HG03571 (cell line): ENCODE results near the gene GYG1.

ENCODE experiments used
- ATAC-seq: cut with Tn5 transposase; IDR thresholded peaks from one replicate; pipeline ENCODE4 v1.9.1; 2021; ENCODE audit not compliant: unreplicated experiment

GYG1 gene

GRCh38 chr3:149016669-149017541 lies 25.6 kb downstream of the GYG1 start:
- no peak for ATAC-seq

- no peak for ATAC-seq
Measured at GRCh38 chr3:149018247-149018646, 26.9 kb downstream of the GYG1 start.

GRCh38 chr3:149019580-149019979 lies 28.2 kb downstream of the GYG1 start:
- no peak for ATAC-seq

GRCh38 chr3:149020196-149020838 lies 29.0 kb downstream of the GYG1 start:
- ATAC-seq = no peak

GRCh38 chr3:149020839-149021252 lies 29.5 kb downstream of the GYG1 start:
- ATAC-seq = no peak

GRCh38 chr3:149021830-149022229 lies 30.5 kb downstream of the GYG1 start:
- ATAC-seq = no peak

GRCh38 chr3:149023951-149024350 lies 32.6 kb downstream of the GYG1 start:
- no peak for ATAC-seq

GRCh38 chr3:149026718-149027117 lies 35.4 kb downstream of the GYG1 start:
- no peak for ATAC-seq

- ATAC-seq = no peak
Measured at GRCh38 chr3:149031096-149031495, 39.8 kb downstream of the GYG1 start.

- no peak for ATAC-seq
Measured at GRCh38 chr3:149037684-149038083, 46.3 kb downstream of the GYG1 start.

GRCh38 chr3:149038322-149038721 lies 47.0 kb downstream of the GYG1 start:
- no peak for ATAC-seq

- ATAC-seq = peak; percentile 86
Measured at GRCh38 chr3:149042789-149043386, 51.5 kb downstream of the GYG1 start.

GRCh38 chr3:149044339-149045083 lies 53.2 kb downstream of the GYG1 start:
- no peak for ATAC-seq

- no peak for ATAC-seq
Measured at GRCh38 chr3:149055575-149055974, 64.2 kb downstream of the GYG1 start.

GRCh38 chr3:149058198-149058597 lies 66.9 kb downstream of the GYG1 start:
- ATAC-seq = no peak

GRCh38 chr3:149058602-149059001 lies 67.3 kb downstream of the GYG1 start:
- ATAC-seq = no peak

- ATAC-seq = no peak
Measured at GRCh38 chr3:149061776-149062175, 70.4 kb downstream of the GYG1 start.

- no peak for ATAC-seq
Measured at GRCh38 chr3:149067883-149068282, 76.5 kb downstream of the GYG1 start.
